SKM-1 (cell line): Measurements from ENCODE around the gene CANX.
A peak's percentile ranks its signal among the peaks of the same experiment; 100 is the strongest.
"Not testable (repeated sequence)": the region's sequence is repeated elsewhere in the genome, so short reads cannot be mapped to it uniquely, and the experiment has no call there.

Experiments
- DNase-seq: peaks from one replicate; lab custom pipeline; 2025; ENCODE audit not compliant: unreplicated experiment; lab: John Stamatoyannopoulos, UW

The CANX gene

GRCh38 chr5:179698935-179699615 is at the start of gene CANX:
Gene CANX (plus strand): TSS chr5:179698967. CDS start chr5:179705682, 6,715 bp downstream.
- no peak for DNase-seq

GRCh38 chr5:179649166-179649703 is 49.5 kb upstream of the CANX start:
- DNase-seq: not testable (repeated sequence)

- not testable (repeated sequence) for DNase-seq
Observed at GRCh38 chr5:179650245-179650644, 48.5 kb upstream of the CANX start.

- DNase-seq: not testable (repeated sequence)
Observed at GRCh38 chr5:179653135-179653534, 45.6 kb upstream of the CANX start.

GRCh38 chr5:179657302-179658178 is 41.2 kb upstream of the CANX start:
- DNase-seq: not testable (repeated sequence)

GRCh38 chr5:179658179-179658856 is 40.4 kb upstream of the CANX start:
- DNase-seq: not testable (repeated sequence)

- DNase-seq: not testable (repeated sequence)
Observed at GRCh38 chr5:179661647-179662046, 37.1 kb upstream of the CANX start.

GRCh38 chr5:179668391-179668790 is 30.4 kb upstream of the CANX start:
- DNase-seq: peak; percentile 68

- DNase-seq: peak; percentile 81
Observed at GRCh38 chr5:179678223-179679013, 20.3 kb upstream of the CANX start.

GRCh38 chr5:179679014-179679674 is 19.6 kb upstream of the CANX start:
- no peak for DNase-seq

GRCh38 chr5:179680014-179680779 is 18.6 kb upstream of the CANX start:
- no peak for DNase-seq

GRCh38 chr5:179680780-179681401 is 17.9 kb upstream of the CANX start, which contains the start of gene CBY3:
Gene CBY3 (minus strand): TSS chr5:179681034. CDS start chr5:179680918, 116 bp downstream.
- DNase-seq: no peak

GRCh38 chr5:179689212-179689611 is 9.6 kb upstream of the CANX start:
- DNase-seq: not testable (repeated sequence)

GRCh38 chr5:179694561-179694960 is 4.2 kb upstream of the CANX start:
- no peak for DNase-seq

- no peak for DNase-seq
Observed at GRCh38 chr5:179696603-179697002, 2.2 kb upstream of the CANX start.

GRCh38 chr5:179697108-179697507 is 1.7 kb upstream of the CANX start:
- DNase-seq: no peak

GRCh38 chr5:179697543-179697942 is 1.2 kb upstream of the CANX start:
- DNase-seq: not testable (repeated sequence)
